ENCODE results near the gene S100A6.
"Not testable (repeated sequence)": the region's sequence is repeated elsewhere in the genome, so short reads cannot be mapped to it uniquely, and the experiment has no call there.

S100A6 gene

GRCh38 chr1:153532181-153532580 is 3.6 kb downstream of the S100A6 start:
- no peak for TF ChIP-seq CTCF (IDR thresholded peaks at IDR 0.05; ENCODE audit: borderline replicate concordance, insufficient read depth, low read depth, low read length)
- no peak overlapping the region for H3K4me3 ChIP-seq (ENCODE audit: low read depth, low read length)

GRCh38 chr1:153531638-153532037 is 4.2 kb downstream of the S100A6 start:
- H3K4me3 ChIP-seq (ENCODE audit: low read depth, low read length) = no peak overlapping the region

GRCh38 chr1:153527683-153528040 is 8.1 kb downstream of the S100A6 start:
- H3K4me3 ChIP-seq (ENCODE audit: low read depth, low read length) = no peak overlapping the region

More at GRCh38 chr1:153531638-153532037, 4.2 kb downstream of the S100A6 start:
- no peak for TF ChIP-seq CTCF (IDR thresholded peaks at IDR 0.05; ENCODE audit: borderline replicate concordance, insufficient read depth, low read depth, low read length)

GRCh38 chr1:153527023-153527682 is 8.6 kb downstream of the S100A6 start:
- no peak for TF ChIP-seq CTCF (IDR thresholded peaks at IDR 0.05; ENCODE audit: borderline replicate concordance, insufficient read depth, low read depth, low read length)

More at GRCh38 chr1:153527683-153528040, 8.1 kb downstream of the S100A6 start:
- no peak for TF ChIP-seq CTCF (IDR thresholded peaks at IDR 0.05; ENCODE audit: borderline replicate concordance, insufficient read depth, low read depth, low read length)

GRCh38 chr1:153526132-153526543 is 9.7 kb downstream of the S100A6 start:
- TF ChIP-seq CTCF (IDR thresholded peaks at IDR 0.05; ENCODE audit: borderline replicate concordance, insufficient read depth, low read depth, low read length) = no peak
- H3K4me3 ChIP-seq (ENCODE audit: low read depth, low read length) = no peak overlapping the region

More at GRCh38 chr1:153527023-153527682, 8.6 kb downstream of the S100A6 start:
- no peak overlapping the region for H3K4me3 ChIP-seq (ENCODE audit: low read depth, low read length)

GRCh38 chr1:153525088-153525728 is 10.6 kb downstream of the S100A6 start:
- no peak overlapping the region for H3K4me3 ChIP-seq (ENCODE audit: low read depth, low read length)
- no peak for TF ChIP-seq CTCF (IDR thresholded peaks at IDR 0.05; ENCODE audit: borderline replicate concordance, insufficient read depth, low read depth, low read length)

GRCh38 chr1:153522353-153523048 is 13.3 kb downstream of the S100A6 start:
- H3K4me3 ChIP-seq (ENCODE audit: low read depth, low read length) = not testable (repeated sequence)

GRCh38 chr1:153521808-153522207 is 14.0 kb downstream of the S100A6 start:
- not testable (repeated sequence) for H3K4me3 ChIP-seq (ENCODE audit: low read depth, low read length)
